Prostate gland (tissue), 1 donor: ENCODE measurements around the gene ZNF430.

ENCODE experiments used
- POLR2A ChIP-seq: fragments of 450-650 bp; IDR thresholded peaks from one replicate; pipeline ENCODE4 v1.6.1; 2016; ENCODE audit warnings: antibody characterized with exemption, mild to moderate bottlenecking
- POLR2AphosphoS5 ChIP-seq: sonication (generic); formaldehyde crosslinking; IDR thresholded peaks from one replicate; pipeline ENCODE4 v1.6.1; 2017; ENCODE audit warnings: antibody characterized with exemption

DNA sequence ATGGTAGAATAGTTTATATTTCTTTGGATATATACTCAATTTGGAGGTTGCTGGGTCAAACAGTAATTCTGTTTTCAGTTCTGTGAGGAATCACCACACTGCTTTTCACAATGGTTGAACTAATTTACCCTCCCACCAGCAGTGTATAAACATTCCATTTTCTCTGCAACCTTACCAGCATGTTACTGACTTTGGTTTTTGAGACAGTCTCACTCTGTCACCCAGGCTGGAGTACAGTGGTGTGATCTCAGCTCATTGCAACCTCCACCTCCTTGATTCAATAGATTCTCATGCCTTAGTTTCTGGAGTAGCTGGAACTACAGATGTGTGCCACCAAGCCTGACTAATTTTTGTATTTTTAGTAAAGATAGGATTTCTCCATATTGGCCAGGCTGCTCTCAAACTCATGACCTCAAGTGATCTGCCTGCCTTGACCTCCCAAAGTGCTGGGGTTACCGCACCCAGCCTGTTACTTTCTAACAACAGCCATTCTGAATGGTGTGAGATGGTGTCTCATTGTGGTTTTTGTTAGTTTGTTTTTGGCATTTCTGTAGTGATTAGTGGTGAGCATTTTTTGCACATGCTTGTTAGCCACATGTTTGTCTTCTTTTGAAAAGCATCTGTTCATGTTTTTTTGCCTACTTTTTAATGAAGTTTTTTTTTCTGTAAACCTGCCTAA is 74.0 kb downstream of the ZNF430 start:
- TF ChIP-seq POLR2AphosphoS5, result no peak
- no peak for TF ChIP-seq POLR2A
